GM19043 (cell line): Measurements from ENCODE around the gene CERS6.
A peak's percentile ranks its signal among the peaks of the same experiment; 100 is the strongest.
"Not testable (repeated sequence)": the region's sequence is repeated elsewhere in the genome, so short reads cannot be mapped to it uniquely, and the experiment has no call there.

Source experiments
- ATAC-seq: cut with Tn5 transposase; IDR thresholded peaks from one replicate; pipeline ENCODE4 v1.9.1; 2021; ENCODE audit warnings: low read depth; ENCODE audit not compliant: unreplicated experiment

CERS6 gene

DNA sequence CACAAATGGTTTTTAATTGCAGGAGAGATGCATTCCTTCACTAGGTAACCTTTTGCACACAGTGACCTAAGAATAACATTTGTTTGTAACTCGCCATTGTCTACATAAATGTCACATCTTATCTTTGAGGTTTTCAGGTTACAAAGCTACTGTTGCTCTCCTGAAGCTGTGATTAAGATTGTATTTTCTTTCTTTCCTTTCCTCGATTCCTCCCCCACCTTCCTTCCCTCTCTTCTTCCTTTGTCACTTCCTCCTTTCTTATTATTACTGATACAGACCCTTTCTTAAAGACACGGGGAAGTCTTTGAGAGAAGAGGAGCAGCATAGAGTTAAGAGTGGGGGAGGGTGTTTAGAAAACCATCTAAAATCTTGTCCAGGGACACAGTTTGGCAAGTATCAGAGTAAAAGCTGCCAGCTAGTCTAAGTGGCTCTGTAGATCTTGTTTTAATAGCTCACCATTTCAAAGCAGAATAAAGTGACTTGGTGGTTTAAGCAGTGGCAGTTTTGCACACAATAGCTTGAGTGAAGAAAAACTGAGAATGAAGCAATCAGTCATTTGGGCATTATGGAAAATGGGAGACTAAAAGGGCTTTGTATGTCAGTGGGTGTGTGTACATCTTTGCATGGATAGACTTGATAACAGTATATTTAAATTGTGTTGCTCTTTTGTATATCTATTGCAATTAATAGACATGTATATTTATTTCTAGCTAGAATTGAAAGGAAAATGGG, 10.9 kb downstream of the CERS6 start:
- ATAC-seq = no peak

DNA sequence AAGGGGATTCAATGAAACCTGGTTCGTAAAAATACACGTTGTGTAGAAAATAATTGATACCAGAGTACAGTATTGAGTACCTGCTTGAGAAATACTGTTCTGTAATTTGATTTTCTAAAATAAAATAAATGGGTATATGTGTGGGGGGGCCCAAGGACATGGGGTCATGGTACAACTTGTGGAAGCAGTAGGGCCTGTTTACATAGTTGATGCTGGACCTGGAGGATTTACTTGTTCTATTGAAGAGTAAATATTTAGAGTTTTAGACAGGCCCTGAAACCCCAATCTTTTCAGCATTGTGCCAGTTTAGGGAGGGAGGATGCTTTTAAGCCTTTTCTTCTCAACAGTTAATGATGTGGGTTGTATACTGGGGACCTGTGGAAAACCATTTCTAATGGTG, 11.7 kb downstream of the CERS6 start:
- no peak for ATAC-seq

DNA sequence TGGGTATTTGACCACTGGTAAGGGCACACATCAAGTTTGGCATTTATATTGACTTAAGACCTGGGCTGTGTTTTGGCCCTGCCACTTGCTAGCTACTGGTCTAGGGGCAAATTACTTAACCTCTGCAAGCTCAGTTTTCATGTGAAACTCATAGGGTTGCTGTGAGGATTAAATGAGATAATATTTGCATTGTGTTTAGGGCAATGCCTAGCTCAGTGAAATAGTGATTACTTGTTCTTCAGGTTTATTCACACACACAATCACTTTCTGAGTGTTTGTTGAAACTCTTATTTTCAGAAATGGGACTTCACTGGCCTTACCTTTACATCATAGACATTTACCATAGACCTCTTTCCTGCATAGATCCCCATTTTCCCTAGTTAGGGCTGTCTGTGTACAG, 12.3 kb downstream of the CERS6 start:
- no peak for ATAC-seq

DNA sequence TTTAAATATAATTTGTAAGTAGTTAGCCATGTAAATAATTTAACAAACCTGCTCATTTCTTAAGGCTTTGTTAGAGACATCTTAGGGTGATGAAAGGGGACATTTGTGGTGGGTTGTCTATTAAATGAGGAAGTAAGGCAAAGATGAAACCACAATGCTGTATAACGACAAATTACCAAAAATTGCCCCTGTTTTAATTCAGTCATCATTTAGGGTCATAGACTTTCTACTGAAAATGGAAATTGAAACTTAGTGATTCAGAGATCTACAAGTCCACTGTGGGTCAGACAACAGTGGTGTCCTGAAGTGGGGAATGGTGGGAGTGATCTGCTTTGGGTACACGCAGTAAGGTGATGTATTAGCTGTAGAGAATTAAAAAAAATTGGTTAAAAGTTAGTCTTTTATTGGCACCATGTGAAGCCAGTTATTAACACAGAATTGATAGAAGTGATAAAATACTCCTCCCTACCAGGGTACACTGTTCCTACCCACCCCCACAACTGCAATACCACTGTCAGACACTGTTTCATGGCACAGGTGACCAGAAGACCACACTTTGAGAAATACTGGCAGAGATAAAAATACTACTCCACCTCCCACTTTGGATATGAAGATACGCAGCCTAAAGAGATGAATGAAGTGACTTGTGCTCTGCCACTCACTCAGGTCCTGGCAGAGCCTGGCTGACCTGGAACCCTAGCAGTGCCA, 13.4 kb downstream of the CERS6 start:
- peak; percentile 77 for ATAC-seq

GRCh38 chr2:168470320-168471162, 14.5 kb downstream of the CERS6 start:
- ATAC-seq = peak; percentile 47

GRCh38 chr2:168471163-168471475, 15.0 kb downstream of the CERS6 start:
- no peak for ATAC-seq

- ATAC-seq = no peak
Observed at GRCh38 chr2:168475636-168476035, 19.6 kb downstream of the CERS6 start.

- ATAC-seq = no peak
Observed at GRCh38 chr2:168478206-168478605, 22.1 kb downstream of the CERS6 start.

DNA sequence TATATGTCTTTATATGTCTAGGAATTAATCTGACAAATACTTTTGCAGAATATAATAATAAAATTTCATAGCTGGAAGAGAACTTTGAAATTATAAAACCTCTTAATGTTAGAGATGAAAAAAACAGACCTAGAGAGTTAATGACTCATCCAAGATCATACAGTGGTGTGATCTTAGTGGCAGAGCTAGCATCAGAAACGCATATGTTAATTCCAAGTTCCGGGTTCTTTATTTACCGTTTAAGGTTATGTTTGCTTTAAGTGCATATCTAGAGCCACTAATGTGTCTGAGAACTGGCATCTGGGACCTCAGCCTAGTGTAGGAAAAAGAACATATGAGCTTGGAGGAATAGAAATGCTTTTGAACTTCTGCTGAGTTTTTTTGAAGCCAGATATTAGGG, 24.3 kb downstream of the CERS6 start:
- no peak for ATAC-seq

- no peak for ATAC-seq
Observed at GRCh38 chr2:168480825-168481585, 24.9 kb downstream of the CERS6 start.

DNA sequence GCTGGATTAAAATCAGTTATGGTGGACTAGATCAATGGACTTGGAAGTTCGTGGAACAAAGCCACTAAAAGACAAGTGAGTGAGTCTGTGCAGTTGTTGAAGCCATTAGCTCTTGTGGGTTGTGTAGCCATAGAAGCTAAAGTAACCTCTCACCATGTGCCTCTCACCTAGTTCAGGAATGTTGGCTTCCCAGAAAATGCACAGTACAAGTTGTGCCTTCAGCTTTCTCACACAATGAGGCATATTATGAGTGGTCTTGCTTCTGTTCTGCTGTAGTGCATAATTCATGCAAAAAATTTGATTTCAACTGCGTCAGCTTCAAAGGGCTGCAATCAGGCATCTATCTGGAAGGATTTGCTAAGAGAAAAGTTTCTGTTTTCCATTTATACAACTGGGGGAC, 26.2 kb downstream of the CERS6 start:
- ATAC-seq = no peak

DNA sequence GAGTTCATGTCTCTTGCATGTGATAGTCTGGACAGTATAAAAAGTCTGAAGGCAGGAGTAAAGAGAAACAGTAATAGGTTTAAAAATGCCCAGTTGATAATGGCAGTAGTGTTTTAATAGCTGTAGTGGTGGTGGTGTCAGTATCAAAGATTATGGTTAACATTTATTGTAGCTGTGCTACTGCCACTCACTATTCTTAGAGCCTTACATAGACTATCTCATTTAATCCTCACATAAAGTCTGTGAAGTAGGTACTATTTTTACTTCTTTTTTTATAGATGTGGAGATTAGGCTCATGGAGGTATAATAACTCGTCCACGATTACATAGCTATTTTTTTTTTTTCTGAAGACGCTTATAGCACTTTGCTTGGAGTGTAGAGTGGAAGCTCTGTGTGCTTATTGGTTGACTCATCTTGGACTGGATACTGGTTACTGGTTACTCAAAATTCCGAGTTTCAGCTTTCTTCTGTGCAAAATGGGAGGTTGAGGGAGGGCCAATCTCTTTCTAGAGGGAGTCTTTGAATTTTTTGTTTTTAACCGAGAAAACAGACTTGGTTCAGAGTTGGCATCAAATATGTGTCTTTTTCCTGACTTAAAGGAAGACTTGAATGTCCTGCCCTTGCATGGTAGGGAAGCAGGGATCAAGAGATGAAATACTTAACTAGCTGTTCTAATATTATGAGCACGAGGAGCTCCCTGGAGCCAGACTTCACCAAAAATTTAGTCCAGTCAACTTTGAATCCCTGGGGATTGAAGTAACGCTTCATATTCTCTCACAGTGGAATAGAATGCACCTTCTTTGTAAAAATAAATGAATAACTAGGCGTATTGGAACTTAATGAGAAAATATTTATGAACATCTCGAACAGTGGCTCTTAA, 27.1 kb downstream of the CERS6 start:
- ATAC-seq = no peak

GRCh38 chr2:168486477-168486876, 30.4 kb downstream of the CERS6 start:
- ATAC-seq = no peak

- peak; percentile 91 for ATAC-seq
Observed at GRCh38 chr2:168490015-168490874, 34.2 kb downstream of the CERS6 start.

GRCh38 chr2:168490946-168491605, 35.0 kb downstream of the CERS6 start:
- no peak for ATAC-seq

GRCh38 chr2:168491728-168492127, 35.7 kb downstream of the CERS6 start:
- ATAC-seq = not testable (repeated sequence)

DNA sequence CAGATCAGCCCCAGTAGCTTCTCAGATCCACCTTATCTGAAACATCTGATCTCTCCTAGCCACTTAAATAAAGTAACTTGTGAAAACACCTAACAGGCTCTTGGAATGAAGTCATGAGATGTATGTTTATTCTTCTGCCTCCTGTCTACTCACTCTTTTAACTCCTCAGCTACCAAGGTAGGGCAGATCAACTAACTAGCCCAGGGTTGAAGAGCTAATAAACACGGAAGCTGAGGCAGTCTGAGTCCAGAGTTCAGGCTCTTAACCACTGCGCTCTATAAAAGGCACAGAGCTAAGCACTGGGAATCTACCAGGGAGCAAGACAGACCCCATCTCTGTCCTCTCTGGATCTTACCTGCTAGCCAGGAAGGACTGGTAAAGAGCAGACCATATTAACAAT, 37.1 kb downstream of the CERS6 start:
- not testable (repeated sequence) for ATAC-seq

- ATAC-seq = no peak
Observed at GRCh38 chr2:168494190-168494711, 38.2 kb downstream of the CERS6 start.
